Measurements from ENCODE around the gene SMARCA4. TPM values are rescaled to one million over a fixed set of nuclear protein-coding genes. Genes with fewer than 3 reads are reported as not detected.

Gene SMARCA4
- total RNA-seq, 6 experiments from 2014 or later, result 105 to 116 (median 114) TPM

DNA sequence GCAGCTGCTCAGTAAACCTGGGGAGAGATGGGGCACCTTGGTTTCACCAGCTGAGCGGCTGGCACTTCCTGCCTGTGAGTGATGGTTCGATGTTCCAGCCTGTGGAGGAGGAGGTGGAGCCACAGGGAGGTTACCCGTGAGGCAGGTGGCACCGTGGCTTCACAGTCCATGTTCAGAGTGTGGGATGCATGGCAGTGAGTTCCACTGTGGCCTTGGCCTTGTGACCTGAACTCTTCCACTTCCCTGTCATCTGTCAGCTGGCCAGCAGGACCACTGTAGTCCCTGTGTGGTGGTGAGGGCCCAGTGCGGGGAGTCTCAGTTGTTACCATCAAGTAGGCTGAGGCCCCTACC is 16.9 kb downstream of the SMARCA4 start:
- H3K27ac Mint-ChIP-seq, result no peak overlapping the region
- TF ChIP-seq, protein P1, sequence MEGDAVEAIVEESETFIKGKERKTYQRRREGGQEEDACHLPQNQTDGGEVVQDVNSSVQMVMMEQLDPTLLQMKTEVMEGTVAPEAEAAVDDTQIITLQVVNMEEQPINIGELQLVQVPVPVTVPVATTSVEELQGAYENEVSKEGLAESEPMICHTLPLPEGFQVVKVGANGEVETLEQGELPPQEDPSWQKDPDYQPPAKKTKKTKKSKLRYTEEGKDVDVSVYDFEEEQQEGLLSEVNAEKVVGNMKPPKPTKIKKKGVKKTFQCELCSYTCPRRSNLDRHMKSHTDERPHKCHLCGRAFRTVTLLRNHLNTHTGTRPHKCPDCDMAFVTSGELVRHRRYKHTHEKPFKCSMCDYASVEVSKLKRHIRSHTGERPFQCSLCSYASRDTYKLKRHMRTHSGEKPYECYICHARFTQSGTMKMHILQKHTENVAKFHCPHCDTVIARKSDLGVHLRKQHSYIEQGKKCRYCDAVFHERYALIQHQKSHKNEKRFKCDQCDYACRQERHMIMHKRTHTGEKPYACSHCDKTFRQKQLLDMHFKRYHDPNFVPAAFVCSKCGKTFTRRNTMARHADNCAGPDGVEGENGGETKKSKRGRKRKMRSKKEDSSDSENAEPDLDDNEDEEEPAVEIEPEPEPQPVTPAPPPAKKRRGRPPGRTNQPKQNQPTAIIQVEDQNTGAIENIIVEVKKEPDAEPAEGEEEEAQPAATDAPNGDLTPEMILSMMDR (IDR thresholded peaks at IDR 0.05), result no peak

GRCh38 chr19:10979951-10980381 is 19.1 kb downstream of the SMARCA4 start:
- no peaks in the 10 kb centered on the region for H3K9me3 Mint-ChIP-seq
- no peak for DNase-seq
- TF ChIP-seq, protein P1 (IDR thresholded peaks at IDR 0.05), result no peak
- no peak overlapping the region for H3K4me3 Mint-ChIP-seq
- H3K27ac Mint-ChIP-seq, result no peak overlapping the region
- H3K36me3 Mint-ChIP-seq (ENCODE audit: low read depth), result no peaks in the 10 kb centered on the region
- H3K4me1 Mint-ChIP-seq (ENCODE audit: low read depth), result peaks cover 17% of the 10 kb centered on the region
- H3K27me3 Mint-ChIP-seq (ENCODE audit: insufficient read depth), result peaks cover 4% of the 10 kb centered on the region; the same call in 1 of the 2 replicates

More for the DNA sequence above, 16.9 kb downstream of the SMARCA4 start:
- Mint-ChIP-seq H3K36me3 (ENCODE audit: low read depth) (peaks cover 9% of the 10 kb centered on the region), H3K27me3 (ENCODE audit: insufficient read depth) (peaks cover 4% of the 10 kb centered on the region; the same call in 1 of the 2 replicates), H3K9me3 (no peaks in the 10 kb centered on the region), H3K4me3 (no peak overlapping the region), H3K4me1 (ENCODE audit: low read depth) (peaks cover 17% of the 10 kb centered on the region)
- DNase-seq, result no peak

DNA sequence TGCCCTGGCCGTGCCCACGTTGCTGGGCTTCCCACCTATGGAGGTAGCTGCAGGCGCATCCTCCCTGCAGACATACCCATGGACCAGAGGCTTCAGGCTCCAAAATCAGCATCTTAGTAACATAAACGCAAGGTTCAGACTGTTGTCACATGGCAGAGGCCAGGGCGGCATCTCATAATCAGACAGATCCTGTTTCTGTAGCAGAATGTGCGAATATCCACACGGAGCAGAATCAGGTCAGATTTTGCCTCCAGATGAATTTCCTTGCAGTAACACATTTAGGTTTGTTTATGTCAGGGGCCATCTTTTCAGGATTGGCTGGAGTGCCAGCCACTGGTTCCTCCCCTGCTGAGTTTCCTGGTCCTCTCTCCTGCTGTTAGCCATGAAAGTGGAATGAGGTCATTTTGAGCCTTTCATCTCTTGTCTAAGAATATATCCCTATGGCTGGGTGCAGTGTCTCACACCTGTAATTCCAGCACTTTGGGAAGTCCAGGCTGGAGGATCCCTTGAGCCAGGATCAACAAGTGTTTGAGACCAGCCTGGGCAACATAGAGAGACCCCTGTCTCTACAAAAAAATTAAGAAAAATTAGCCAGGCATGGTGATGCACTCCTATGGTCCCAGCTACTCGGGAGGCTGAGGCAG is 20.5 kb downstream of the SMARCA4 start:
- Mint-ChIP-seq H3K4me3 (no peak overlapping the region), H3K36me3 (ENCODE audit: low read depth) (no peaks in the 10 kb centered on the region), H3K4me1 (ENCODE audit: low read depth) (peaks cover 5% of the 10 kb centered on the region; the same call in 1 of the 2 replicates), H3K27me3 (ENCODE audit: insufficient read depth) (peaks cover 5% of the 10 kb centered on the region), H3K9me3 (no peaks in the 10 kb centered on the region), H3K27ac (no peak overlapping the region)
- DNase-seq, result no peak
- TF ChIP-seq, protein P1 (IDR thresholded peaks at IDR 0.05), result no peak

GRCh38 chr19:10983026-10983425 is 22.2 kb downstream of the SMARCA4 start:
- H3K27me3 Mint-ChIP-seq (ENCODE audit: insufficient read depth), result peaks cover 3% of the 10 kb centered on the region; the same call in 1 of the 2 replicates
- TF ChIP-seq, protein P1 (IDR thresholded peaks at IDR 0.05), result no peak
- H3K27ac Mint-ChIP-seq, result 0 out of 2 replicates have a peak overlapping the region, but pooled peaks have one; percentile 1
- peaks cover 1% of the 10 kb centered on the region; the same call in 1 of the 2 replicates for H3K4me1 Mint-ChIP-seq (ENCODE audit: low read depth)
- DNase-seq, result no peak
- H3K9me3 Mint-ChIP-seq, result no peaks in the 10 kb centered on the region
- no peak overlapping the region for H3K4me3 Mint-ChIP-seq
- no peaks in the 10 kb centered on the region; the same call in 1 of the 2 replicates for H3K36me3 Mint-ChIP-seq (ENCODE audit: low read depth)

GRCh38 chr19:10984166-10984735 is 23.4 kb downstream of the SMARCA4 start:
- no peaks in the 10 kb centered on the region for H3K4me1 Mint-ChIP-seq (ENCODE audit: low read depth)
- no peak for DNase-seq
- no peaks in the 10 kb centered on the region for H3K9me3 Mint-ChIP-seq

More at GRCh38 chr19:10984166-10984735, 23.4 kb downstream of the SMARCA4 start:
- Mint-ChIP-seq H3K27ac (no peak overlapping the region), H3K36me3 (ENCODE audit: low read depth) (no peaks in the 10 kb centered on the region; the same call in 1 of the 2 replicates), H3K27me3 (ENCODE audit: insufficient read depth) (peaks cover 3% of the 10 kb centered on the region; the same call in 1 of the 2 replicates), H3K4me3 (no peak overlapping the region)
- TF ChIP-seq, protein P1 (IDR thresholded peaks at IDR 0.05), result 0 out of 2 replicates have a peak, but pooled peaks have one; percentile 24

Data from HFFc6 (cell line).